Glomerular visceral epithelial cell (primary cell): ENCODE results near the gene MAGI2.

Experiments
- DNase-seq: peaks from one replicate; pipeline ENCODE4 v3.0.0-alpha.2; 2016; ENCODE audit errors: extremely low spot score

The MAGI2 gene

DNA sequence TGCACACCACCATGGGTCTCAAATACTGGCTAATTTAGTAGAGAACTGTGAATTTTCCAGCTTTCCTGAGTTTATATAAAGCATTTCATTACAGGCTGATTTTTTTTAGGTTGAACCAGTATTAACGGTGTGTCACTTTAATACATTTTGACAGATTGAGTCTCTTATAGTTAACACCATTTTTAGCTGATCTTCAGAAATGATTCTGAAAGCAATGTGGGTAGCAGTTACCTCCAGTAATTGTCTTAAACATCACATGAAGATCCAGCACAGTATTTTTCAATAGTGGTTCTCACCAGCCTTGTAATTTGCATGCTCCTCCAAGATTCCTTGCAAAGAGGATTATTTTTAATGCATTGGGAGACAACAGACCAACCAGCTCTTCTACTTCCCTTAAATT lies 961.3 kb downstream of the MAGI2 start:
- no peak for DNase-seq

DNA sequence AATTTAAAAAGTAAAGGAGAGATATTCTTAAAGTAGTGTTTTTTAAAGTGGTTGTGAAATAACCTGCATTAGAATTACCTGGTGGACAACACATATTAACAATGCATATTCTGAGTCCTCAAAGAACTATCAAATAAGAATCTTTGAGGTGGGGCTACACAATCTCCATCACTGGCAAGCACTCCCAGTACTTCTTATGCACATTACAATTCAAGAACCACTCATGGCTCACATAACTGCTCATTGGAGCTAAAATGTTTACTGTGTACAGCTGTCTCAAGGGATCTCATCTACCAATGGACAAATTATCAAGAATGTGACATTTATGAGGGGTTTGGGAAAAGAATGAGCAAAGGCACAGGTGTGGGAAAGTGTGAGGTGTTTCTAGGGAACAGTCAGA lies 962.9 kb downstream of the MAGI2 start:
- no peak for DNase-seq

DNA sequence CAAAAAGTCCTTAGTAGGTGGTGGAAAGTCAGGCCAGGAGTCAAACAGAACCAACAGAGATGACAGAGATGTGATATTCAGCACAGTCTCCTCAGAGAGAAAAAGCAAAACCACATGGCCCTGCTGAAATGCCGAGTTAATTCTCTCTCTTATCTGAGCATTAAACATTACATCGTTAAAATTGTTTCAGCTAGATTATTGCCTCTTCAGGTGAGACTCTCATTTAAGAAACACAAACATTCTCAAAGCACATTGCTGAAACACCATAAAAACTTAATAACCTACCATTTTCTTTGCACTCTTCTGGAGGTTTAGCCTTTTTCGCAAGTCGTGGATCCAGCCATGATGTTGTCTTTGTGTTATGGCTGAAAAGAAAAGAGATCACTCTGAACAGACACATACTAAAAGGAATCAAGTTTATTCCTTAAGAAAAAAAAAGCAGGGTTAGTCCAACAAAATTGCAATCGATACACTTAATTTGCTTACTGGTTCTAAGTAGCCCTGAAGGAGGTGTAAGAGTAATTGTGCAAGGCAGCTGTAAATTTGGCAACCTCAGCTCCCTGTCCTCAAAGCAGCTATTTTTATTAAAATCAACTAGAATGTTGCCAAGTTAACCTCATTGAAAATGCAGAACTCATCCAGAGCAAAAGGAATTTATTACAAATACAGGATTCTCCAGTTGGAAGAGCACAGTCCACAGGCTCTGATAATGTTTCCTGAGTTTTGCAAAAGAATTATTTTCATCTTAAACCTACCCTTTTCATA lies 963.8 kb downstream of the MAGI2 start:
- DNase-seq, result no peak

DNA sequence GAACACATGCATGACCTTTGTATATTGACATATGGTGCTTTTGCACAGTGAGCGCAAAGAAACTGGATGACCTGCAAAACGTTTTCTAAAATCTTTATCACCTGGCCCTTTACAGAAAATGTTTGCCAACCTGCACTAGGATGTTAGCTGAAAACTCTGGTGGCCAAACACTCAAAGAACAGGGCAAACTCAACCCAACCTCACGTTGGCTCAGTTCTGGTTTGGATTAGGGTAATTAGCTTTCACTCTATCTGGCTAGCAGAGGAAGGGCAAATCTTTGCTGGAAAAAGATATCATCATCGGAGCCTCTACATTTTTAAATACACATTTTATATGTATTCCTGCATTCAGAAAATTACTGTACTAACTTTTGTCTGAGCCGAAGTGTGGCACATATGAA lies 966.0 kb downstream of the MAGI2 start:
- no peak for DNase-seq

DNA sequence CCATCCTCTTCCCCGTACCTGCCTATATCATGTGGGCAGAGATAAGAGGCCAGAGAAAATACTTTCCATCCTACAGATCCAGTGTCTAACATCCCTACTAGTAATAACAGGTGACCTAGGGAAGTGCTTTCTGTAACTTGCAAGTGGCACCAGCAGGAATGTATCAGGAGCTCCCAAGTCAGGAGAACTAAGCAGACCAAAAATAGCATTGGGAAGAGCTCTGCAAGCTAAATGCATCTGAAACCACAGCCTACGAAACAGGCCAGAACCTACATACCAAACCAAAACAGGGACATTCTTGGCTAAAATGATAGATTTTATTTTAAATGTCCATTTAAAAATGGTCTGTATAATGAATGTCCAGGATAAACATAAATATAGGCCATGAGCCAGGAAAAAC lies 974.1 kb downstream of the MAGI2 start:
- DNase-seq, result no peak

DNA sequence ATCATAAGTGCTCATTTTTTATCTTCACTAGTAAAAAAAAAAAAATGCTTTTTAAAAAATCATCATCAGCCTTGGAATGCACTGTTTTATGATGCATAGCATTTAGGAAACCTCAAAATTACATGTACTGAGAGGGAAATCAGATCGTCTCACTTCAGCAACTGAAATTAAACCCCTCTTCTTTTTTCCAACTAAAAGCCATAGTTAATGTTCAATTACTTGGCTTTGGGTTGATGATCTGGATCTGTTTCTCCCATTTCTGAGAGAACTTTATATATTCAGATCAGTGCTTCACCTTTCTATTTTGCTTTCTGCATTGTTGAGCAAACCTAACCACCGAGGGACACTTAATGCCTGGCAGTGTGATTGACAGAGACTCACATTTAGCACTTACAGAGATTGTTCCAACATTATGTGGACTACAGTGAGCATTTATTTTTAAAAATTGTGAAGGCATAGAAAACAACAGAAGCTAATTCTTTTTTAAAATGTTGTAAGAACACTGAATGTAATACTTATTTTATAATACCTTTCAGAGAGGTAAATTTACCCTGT lies 976.5 kb downstream of the MAGI2 start:
- DNase-seq, result peak; percentile 68

DNA sequence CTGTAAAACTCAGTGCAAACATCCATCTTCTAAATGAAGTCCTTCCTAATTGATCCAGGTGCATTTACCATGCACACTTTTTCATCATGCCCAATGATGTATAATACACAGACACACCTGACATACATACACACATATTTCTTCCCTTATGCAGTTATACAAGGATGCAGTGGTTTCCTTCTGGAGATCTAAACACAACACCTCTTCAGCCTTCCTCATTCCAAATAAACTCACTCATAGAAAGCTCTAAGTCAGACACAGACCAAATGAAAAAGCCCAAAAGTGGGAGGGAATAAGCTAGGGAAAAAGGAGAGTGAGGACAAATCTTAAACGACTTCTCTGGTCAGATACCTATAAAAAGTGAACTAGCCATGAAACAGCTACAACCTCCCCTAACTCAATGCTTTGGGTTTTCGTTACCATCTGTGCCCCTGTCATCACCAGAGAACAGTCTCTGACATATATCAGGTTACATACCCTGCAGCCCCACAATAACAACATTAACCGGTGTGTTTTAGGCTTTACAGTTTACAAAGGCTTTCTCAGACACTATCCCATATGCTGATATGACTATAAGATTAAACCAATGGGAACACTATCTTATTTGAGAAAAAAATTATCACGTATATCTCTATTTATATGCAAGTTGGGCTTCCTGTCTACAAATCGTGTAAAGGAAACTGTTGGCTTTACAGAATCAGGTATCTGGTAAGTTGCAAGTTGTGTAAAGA lies 979.7 kb downstream of the MAGI2 start:
- no peak for DNase-seq

DNA sequence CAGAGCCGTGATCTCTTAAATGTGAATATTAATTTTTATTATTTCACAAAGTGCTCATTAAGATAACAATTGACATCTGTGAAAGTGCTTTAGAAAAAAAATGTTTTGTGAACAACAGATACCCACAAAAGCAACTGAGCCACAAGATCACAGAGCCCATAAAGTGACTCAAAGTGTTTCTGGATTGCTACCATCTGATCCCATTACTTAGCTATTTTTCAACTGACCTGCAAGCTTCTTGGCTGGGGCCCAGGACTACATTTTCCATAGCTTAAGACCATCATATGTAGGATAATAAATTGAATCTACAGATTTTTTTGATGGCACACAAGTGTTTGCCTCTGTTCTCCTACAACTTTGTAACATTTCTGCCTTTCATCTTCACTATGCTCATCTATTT lies 980.4 kb downstream of the MAGI2 start:
- DNase-seq, result peak; percentile 4

DNA sequence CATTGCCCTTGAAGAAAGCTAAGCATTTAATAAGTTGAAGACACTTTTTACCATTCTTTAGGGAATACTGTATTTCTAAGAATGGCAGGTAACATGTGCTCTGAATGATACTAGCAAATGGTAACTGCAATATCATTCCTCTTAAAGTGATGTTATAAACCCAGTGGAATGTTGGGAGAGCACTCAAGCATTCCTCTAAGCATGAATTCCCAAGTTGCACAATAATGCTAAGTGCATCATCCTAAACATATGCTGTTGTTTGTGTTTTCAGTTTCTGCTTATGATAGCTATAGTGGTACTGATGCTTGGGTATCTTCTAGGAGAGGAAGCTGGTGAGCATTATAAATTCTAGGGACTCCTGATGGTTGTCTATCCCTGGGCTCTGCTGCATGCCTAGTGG lies 980.9 kb downstream of the MAGI2 start:
- peak; percentile 30 for DNase-seq

DNA sequence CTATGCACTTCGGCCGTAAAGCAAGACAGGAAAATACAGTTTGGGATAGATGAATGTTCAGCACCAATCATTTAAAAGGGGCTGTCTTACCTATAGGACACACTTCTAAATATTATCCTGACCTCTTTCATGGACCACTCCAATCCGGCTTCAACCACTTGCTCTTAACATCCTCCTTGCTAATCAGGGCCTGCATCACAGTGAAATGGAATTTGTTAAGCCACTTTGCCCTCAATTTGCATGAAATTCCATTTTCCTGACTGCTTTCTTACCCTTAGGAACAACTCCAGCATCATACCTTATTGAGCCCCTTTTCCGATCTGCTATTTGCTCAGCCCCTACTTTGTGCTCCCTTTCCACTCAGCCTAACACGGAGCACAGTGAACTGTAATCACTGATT lies 987.6 kb downstream of the MAGI2 start:
- no peak for DNase-seq

DNA sequence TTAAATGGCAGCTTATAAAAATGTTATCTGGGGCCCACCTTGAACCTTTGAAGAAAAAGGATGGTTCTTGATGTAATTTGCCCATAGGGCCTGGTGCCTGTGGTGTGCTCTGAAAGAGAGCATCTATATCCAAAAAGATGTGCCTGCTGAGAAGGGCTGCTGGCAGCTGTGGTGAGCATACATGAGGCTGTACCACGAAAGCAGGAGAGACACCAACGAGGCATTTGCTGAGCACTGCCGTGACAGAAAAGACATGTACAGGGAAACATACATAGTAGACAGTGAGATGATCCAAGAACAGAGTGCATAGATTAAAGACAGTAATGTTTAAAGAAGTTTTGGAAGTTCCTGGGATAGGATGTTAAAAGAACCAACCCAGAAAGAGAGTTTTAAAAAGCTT lies 990.4 kb downstream of the MAGI2 start:
- DNase-seq, result no peak

DNA sequence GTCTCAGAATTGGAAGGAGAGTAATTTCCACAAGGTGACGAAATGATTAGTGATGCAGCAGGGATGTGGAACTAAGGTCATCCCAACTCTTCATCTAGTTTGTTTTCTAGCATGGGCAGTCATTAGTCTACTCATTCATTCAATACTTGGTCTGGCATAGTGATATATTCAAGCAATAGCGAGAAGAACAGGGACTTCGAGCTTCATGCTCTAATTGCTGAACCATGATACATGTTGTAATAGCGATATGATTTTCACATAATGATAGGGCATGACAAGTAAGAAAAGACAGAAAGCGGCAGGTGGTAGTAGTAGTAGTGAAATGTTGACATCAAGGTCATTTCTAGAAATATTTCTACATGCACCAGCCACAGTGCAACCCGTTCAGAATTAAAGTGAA lies 1002.8 kb downstream of the MAGI2 start:
- DNase-seq, result no peak

DNA sequence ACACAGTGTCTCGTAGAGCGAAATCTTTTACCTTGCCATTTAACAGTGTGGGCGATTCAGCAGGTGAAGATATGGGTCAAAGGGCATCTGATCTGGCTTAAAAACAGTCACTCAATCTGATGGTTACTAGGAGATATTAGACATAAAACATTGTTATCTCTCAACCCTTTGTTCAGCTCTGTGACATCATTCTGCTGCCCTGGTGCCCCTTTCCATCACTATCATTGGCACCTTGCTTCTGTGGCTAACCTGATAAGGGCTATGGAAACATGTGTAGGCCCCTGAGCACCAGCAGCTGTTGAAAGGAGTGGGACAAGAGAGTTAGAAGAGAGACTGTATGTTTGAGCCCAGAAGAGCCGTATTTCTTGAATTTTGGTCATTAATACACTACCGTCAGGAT lies 1004.6 kb downstream of the MAGI2 start:
- DNase-seq, result no peak

DNA sequence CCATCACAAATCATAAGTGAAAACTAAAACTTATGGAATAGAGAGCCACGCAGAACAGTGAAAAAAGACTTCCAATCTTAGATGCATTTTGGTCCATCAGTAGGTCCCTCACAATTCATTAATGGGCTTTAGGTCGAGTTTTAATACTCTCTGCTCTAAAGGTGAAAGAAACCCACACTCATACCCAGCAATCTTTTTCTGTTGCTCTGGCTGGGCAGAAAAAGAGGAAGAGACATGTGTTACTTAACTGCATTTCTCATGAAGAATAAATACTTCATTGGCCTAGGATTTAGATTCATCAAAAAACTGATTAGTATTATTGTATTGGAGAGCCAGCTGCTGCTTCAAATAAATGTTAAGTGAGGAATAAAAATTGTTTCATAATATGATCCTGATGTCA lies 1009.2 kb downstream of the MAGI2 start:
- DNase-seq, result no peak

DNA sequence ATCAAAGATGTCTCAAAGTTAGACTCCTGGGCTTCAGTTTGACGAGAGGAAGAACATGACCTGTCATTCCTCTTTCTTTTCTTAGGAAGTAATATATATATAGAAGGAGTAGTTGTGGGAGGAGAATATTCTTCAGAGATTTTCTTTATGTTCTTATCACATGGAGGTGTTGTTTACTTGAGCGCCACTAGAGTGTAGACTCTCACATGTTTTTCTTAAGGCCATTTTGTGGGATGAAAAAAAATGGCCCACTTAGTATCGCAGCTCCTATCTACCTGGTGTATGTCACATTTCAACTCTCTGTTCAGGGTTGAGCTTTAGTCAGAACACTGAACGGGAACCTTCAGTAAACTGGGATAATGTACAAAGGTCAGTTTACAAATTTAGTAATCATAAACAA lies 1009.7 kb downstream of the MAGI2 start:
- no peak for DNase-seq

DNA sequence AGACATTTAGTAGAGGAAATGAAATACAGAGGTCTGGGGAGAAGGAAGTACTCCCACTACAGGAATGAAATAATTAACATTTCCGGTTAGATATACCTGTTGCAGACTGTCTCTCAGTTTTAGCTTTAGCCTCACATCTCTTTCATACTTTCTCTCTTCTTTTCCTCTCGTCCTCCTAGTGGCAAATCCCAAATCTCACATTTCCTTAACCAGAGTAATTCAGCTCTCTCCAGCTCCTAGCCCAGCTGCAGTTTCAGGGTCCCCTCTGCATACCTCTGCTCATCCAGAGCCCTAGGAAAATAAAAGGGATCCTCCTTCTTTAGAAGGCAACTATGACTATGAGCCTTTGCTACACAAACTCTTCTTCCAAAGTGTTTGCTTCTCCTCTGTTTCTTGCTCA lies 1011.7 kb downstream of the MAGI2 start:
- DNase-seq, result no peak

DNA sequence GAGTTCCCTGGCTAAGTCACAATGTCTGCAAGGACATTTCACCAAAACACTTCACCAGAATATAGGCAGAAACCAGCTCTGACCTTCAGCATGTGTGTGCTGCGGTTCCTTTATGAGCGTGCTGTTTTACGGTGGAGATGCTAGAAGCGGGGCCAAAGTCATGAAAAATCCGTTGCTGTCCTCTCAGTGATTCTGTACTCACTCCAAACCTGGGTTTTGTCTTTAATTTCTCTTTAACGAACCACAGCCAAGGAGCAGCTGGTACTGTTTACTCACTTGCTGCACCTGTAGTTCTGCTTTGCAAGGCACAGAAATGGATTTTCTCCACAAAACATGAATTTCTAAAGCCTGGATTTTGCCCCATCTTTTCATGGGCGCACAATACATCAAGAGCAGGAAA lies 1015.0 kb downstream of the MAGI2 start:
- no peak for DNase-seq

DNA sequence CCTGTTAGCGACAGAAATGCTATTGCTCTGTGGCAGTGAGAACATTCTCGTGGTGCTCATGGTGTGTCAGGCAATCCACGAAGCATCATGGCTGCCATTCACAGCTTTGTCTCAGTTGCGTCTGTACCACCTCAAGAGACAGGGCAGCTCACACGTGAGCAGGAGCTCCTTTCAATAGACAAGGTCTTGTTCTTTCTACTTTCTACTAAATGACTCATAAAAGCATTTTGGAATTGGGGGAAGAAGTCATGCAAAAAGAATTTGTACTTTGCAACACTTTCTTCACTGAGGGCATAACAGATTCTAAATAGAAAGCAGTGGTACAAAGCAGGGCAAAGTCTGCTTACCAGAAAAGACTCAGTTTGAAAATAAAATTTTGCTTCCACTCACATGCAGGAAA lies 1016.3 kb downstream of the MAGI2 start:
- DNase-seq, result peak; percentile 58

DNA sequence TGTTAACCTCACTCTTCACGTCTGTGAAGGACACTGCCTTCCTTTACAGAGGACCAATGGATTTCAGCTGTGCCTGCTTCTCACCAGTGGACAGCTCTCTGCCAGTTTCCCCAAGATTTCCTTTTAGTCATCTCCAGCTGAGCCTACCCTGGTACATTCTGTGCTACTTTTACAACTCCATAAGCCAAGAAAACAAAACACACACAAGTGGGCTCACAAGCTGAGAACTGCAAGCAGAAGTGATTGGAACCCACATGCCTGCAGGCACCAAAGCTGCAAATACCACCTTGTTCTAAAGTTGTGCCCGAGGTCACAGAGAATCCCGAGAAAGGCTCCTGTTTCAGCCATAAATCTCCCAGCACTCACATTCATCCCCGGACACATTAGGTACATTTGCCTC lies 1018.1 kb downstream of the MAGI2 start:
- no peak for DNase-seq

DNA sequence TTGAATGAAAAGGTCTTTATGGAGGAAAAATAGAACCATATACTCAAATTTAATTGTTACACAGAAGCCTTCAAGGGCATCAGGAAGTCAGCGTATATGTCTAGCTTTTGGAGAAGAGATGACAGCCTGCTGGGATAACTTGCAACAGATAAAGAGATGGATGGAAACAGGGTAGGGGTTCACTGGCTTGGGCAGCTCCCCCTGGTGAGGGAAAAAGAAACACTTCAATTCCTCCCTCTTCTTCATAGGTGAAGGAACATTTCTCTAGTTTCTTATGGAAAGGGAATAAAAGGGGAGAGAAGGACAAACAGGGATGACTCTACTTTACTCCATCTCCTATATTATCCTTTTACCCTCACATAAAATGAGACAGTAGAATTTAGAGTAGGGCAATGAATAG lies 1019.2 kb downstream of the MAGI2 start:
- no peak for DNase-seq

DNA sequence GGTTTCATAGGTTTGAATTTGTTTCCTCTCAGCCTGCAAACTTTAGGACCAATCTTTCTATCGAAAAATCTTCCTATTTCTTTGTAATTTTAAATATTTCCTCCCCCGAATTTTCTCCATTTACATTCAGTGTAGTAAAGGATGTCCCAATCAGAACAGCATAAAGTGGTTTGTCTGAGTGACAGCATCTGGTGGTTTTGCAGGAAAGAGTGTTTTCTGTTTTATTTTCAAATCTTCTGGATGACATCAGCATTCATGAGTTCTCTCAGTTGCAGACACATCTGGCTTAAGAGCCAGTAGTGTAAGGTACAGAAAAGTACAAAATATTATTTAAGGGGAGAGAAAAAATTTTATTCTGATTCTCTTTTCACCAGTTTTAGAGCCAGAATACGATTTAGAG lies 1020.0 kb downstream of the MAGI2 start:
- DNase-seq, result no peak

DNA sequence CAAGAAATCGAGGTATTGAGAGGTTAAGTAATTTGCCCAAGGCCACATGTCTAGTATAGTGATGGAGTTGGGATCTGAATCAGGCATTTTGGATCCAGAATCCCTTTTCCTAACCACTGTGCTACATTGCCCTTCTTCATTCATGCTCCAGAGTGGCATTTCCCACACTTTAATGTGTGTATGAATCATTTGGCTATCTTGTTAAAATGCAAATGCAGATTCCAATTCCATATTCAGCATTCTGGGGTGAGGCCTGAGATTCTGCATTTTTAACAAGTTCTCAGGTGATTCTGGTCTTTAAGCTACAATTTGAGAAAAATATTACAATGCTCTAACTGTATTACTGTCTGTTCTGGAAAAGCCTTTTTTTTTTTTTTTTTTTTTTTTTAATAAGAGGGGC lies 1023.6 kb downstream of the MAGI2 start:
- DNase-seq, result no peak

DNA sequence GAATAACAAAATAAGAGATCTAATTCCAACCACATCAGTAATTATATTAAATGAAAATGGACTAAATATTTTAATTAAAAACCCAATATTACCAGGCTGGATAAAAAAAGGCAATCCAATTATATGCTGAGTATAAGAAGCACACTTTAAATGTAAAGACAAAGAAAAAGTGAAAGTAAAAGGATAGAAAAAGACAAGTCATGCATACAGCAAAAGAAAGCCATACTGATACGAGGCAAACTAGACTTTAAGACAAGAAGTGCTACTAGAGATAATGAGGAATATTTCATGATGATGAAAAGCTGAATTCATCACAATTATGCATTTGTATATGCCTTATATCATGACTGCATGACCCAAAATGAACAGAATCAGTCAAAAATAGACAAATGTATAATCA lies 1026.3 kb downstream of the MAGI2 start:
- no peak for DNase-seq
